GM21529 (cell line): ENCODE measurements around the gene PNLIPRP2.

Experiments
- ATAC-seq: cut with Tn5 transposase; IDR thresholded peaks from one replicate; pipeline ENCODE4 v1.9.1; 2021; ENCODE audit not compliant: unreplicated experiment

Gene PNLIPRP2

DNA sequence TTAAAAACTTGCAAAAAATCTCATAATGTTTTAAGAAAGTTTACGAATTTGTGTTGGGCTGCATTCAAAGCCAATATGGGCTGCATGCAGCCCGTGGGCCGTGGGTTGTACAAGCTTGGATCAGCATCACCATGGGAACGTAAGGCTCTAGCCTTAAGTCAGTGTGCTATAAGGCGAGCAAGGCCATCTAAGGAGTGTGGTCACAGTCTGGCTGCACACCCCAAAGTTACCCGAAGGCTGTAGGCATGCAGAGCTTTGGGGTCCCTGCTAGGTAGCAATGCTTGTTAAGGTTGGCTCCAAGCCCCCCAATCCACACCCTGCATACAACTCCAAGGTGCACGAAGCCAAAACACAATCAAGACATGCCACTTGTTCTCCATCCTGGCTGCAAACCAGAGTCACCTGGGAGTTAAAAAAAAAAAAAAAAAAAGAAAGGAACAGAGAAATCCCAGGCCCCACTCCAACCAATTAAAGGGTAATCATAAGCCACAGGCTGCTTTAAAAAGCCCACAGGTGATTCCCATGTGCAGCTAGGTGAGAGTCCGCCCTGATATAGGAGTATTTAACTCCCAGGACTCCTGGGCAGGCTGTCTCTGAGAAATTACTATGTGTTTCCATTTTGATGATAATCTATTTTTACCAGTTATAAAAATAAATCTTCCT lies 8.5 kb upstream of the PNLIPRP2 start:
- no peak for ATAC-seq

DNA sequence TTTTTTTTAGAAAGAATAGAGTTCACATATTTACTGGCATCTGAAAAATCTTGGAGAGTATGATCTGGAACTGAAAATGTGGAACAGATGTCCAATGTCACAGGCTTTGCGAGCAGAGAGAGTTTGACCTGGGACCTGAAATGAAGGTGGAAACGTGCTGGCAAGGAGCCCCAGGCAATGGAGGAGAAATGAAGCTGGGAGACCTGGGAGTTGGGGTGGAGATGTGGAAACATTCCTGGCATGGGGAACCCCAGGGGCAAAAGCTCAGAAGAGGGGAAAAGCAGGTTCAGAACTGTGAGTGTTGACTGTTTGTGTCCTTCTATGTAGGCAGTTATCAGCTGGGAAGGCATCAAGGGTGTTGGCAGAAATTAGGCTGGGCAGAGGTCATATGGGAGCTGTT lies 7.3 kb upstream of the PNLIPRP2 start:
- no peak for ATAC-seq

DNA sequence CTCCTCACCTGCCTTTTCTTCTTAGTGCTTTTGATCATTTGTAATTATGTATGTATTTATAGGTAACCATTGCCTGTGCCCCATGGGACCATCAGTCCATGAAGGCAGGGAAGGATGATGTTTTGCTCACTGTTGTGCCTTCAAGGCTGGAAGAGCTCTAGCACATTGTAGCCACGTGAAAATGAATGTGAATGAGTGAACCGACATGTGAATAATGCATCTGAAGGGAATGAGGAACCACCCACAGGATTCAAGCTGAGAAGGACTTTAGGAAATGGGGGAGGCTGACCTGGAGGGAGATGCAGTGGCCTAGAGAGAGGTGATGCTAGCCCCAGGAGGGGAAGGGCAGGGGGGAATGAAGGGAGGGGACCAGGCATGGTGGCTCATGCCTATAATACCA lies 6.0 kb upstream of the PNLIPRP2 start:
- ATAC-seq, result no peak

GRCh38 chr10:116615199-116615776 lies 5.5 kb upstream of the PNLIPRP2 start:
- no peak for ATAC-seq

- ATAC-seq, result no peak
These were observed 723 bp downstream of the PNLIPRP2 start for GRCh38 chr10:116621476-116621875.

DNA sequence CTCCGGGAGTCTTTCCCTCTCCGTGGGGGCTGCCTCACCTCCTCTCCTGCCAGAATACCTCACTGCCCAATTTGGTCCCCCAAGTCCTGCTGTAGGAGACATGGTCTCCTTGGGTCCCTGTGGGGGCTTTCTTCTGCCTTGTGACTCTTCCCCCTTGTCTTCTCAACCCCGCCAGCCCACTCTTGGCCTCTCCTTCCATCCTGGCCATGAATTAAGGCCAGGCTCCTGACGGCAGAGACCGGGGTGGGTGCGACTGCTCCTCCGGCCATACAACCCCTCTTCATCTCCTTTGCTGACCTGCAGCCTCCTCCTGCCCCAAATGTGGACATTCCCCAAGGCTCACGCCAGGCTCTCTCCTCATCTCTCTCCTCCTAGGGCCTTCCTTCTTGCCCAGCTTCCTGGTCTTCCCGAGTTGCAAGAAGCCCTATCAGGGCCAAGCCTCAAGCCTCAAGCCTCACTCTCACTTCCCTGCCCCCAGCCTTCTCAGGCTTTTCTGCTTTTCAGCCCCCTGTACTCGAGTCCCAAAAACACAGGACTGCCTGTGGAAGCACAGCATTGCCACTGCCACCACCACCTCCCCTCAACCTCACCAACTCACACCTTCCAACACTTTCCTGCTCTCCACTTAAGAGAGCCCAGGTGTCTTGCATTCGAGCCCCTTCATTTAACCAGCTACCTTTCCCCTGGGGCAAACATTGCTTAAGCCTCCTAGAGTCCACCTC lies 1.3 kb downstream of the PNLIPRP2 start:
- ATAC-seq, result no peak

GRCh38 chr10:116625845-116626244 lies 5.1 kb downstream of the PNLIPRP2 start:
- no peak for ATAC-seq

GRCh38 chr10:116626815-116627214 lies 6.1 kb downstream of the PNLIPRP2 start:
- ATAC-seq, result no peak

- ATAC-seq, result no peak
These were observed 6.7 kb downstream of the PNLIPRP2 start for GRCh38 chr10:116627386-116627933.

GRCh38 chr10:116629340-116629739 lies 8.6 kb downstream of the PNLIPRP2 start:
- no peak for ATAC-seq

DNA sequence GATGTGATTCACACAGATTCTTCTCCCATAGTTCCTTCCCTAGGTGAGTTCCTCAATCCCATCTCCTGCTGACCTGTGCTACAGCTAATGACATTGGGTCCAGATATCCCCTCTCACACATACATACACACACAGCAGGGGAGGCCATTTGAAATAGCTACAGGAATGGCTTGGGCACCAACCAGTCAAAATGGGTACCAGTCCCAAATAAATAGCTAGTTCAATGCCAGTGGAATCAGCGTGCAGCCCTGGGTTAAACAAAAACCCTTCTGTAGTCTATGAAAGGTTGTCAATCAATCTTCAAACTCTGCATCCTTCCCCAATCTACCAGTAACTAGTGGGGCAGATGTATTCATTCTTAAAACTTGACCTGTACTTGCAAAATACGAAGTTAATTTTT lies 9.3 kb downstream of the PNLIPRP2 start:
- ATAC-seq, result no peak

DNA sequence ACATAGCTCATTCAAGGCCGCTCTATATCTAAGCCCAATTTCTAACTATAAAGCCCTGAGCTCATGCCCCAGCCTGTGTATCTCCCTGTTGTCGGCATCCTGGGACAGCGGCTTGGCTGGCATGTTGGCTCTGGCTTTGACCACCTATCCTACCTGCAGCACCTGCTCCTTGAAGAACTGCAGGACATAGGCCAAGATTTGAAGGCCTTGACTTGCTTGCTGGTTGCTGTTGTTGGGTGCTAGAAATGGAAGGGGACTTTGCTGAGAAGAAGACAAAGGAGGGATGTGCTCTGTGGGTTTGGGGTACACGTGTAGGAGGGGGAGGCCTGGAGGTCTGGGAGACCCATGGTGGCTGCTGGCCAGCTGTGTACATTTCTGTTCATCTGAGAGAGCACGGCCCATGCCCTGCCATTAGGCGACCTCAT lies 11.1 kb downstream of the PNLIPRP2 start:
- ATAC-seq, result no peak

- ATAC-seq, result no peak
These were observed 12.0 kb downstream of the PNLIPRP2 start for GRCh38 chr10:116632596-116633215.

DNA sequence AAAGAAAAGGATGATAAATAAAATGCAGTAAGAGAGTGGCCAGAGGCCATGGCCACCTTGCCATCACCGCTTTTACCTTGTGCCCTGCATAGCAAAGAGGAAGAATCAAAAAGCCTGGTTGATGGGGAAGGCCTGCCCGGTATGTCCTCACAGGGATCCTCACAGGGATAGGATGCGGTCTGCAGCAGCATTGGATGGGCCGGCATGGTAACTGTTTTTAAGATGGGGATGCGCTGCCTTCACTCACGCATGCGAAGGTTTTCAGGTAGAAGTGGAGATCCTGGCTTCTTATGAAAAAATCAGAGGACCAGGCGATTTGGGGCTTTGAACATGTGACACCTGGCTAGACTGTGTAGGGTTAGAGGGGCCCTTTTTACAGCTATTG lies 12.5 kb downstream of the PNLIPRP2 start:
- no peak for ATAC-seq

- ATAC-seq, result no peak
These were observed 13.6 kb downstream of the PNLIPRP2 start for GRCh38 chr10:116634126-116634975.

- ATAC-seq, result no peak
These were observed 15.6 kb downstream of the PNLIPRP2 start for GRCh38 chr10:116636385-116636784.

- no peak for ATAC-seq
These were observed 16.2 kb downstream of the PNLIPRP2 start for GRCh38 chr10:116636976-116637375.

- no peak for ATAC-seq
These were observed 17.1 kb downstream of the PNLIPRP2 start for GRCh38 chr10:116637830-116638229.

DNA sequence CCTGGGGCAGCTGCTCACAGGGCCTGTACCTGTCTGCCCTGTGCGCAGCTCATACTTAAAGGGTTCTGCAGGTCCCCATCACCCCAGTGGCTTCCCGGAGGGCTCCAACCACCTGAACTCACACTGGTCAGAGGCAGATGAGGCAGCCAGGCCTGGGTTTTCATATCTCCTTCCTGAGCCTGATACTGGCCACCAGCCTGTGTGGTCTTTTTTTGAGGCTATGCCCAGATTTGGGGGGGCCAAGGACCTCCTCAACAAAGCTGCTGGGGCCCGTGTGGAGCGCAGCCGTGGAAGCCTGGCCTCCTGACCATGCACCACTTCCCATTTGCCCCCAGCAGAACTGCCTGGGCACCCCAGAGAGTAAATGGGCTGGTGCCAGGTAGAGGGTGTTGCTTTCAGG lies 25.7 kb downstream of the PNLIPRP2 start:
- ATAC-seq, result no peak

DNA sequence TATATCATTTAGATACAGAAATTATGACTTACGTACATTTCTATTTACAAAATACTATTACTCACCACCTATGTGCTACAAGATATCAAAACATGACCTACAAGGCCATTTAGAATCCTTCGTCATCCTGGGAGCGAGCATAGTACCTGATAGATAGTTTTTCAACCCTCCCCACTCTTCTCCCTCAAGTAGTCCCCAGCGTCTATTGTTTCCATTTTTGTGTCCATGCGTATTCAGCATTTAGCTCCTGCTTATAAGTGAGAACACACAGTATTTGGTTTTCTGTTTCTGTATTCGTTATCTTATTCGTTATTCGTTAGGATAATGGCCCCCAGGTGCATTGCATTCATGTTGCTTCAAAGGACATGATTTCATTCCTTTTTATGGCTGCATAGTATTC lies 28.1 kb downstream of the PNLIPRP2 start:
- no peak for ATAC-seq

DNA sequence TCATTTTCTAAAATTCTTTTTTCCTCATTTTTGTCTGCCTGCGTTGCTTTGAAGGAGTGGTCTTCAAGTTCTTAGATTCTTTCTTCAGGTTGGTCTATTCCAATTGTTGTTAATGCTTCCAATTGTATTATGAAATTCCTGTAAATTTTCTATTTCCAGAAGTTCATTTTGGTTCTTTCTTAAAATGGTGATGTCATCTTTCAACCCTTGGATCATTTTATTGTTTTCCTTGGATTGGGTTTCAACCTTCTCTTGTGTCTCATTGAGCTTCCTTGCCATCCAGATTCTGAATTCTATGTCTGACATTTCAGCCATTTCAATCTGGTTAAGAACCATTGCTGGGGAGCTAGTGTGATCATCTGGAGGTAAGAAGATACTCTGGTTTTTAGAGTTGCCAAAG lies 33.1 kb downstream of the PNLIPRP2 start:
- ATAC-seq, result no peak
